Loucy (cell line): ENCODE results near the gene VWA8.
A peak's percentile ranks its signal among the peaks of the same experiment; 100 is the strongest.

Experiments used
- H2AFZ ChIP-seq: fragments of 200-600 bp; sonication (generic); 2 replicates; pipeline ENCODE4 v1.6.0; 2016; ENCODE audit warnings: antibody characterized with exemption, mild to moderate bottlenecking, low read length, moderate library complexity
- H3F3A ChIP-seq: fragments of 200-600 bp; 2 replicates; pipeline ENCODE4 v1.6.0; 2016; ENCODE audit warnings: antibody characterized with exemption, low read depth, mild to moderate bottlenecking
- H3K27me3 ChIP-seq: fragments of 200-600 bp; sonication (generic); 2 replicates; pipeline ENCODE4 v1.6.1; 2014; ENCODE audit warnings: low read length, mild to moderate bottlenecking; ENCODE audit not compliant: insufficient read depth, poor library complexity, severe bottlenecking
- H3K36me3 ChIP-seq: fragments of 200-600 bp; sonication (generic); 2 replicates; pipeline ENCODE4 v1.6.1; 2016; ENCODE audit warnings: low read length; ENCODE audit not compliant: insufficient read depth
- H3K4me1 ChIP-seq: fragments of 200-600 bp; sonication (generic); 2 replicates; pipeline ENCODE4 v1.5.1; 2014; ENCODE audit warnings: low read length, mild to moderate bottlenecking; ENCODE audit not compliant: insufficient read depth, poor library complexity, severe bottlenecking
- H3K4me2 ChIP-seq: fragments of 200-600 bp; sonication (generic); 2 replicates; pipeline ENCODE4 v1.6.0; 2014; ENCODE audit warnings: antibody characterized with exemption, low read length, low read depth, mild to moderate bottlenecking; ENCODE audit not compliant: poor library complexity, severe bottlenecking
- H3K4me3 ChIP-seq: fragments of 200-600 bp; sonication (generic); 2 replicates; pipeline ENCODE4 v1.5.1; 2014; ENCODE audit warnings: low read length, mild to moderate bottlenecking, mixed read lengths; ENCODE audit not compliant: poor library complexity, severe bottlenecking
- H3K79me2 ChIP-seq: fragments of 200-600 bp; sonication (generic); 2 replicates; pipeline ENCODE4 v1.6.1; 2014; ENCODE audit warnings: low read length; ENCODE audit not compliant: insufficient read depth
- H3K9ac ChIP-seq: fragments of 200-600 bp; sonication (generic); 2 replicates; pipeline ENCODE4 v1.6.0; 2014; ENCODE audit warnings: mild to moderate bottlenecking, low read depth, low read length, moderate library complexity; ENCODE audit not compliant: poor library complexity, severe bottlenecking
- H3K9me2 ChIP-seq: fragments of 200-600 bp; sonication (generic); replicated peaks from 2 replicates; pipeline ENCODE4 v1.6.1; 2016; ENCODE audit warnings: low read depth, low read length, mixed read lengths
- H3K9me3 ChIP-seq: fragments of 200-600 bp; sonication (generic); 2 replicates; pipeline ENCODE4 v1.6.1; 2014; ENCODE audit warnings: mild to moderate bottlenecking, antibody characterized with exemption, low read length, low read depth; ENCODE audit not compliant: insufficient read depth
- H4K20me1 ChIP-seq: fragments of 200-600 bp; sonication (generic); 2 replicates; pipeline ENCODE4 v1.6.0; 2014; ENCODE audit warnings: antibody characterized with exemption, low read length, mild to moderate bottlenecking; ENCODE audit not compliant: insufficient read depth, poor library complexity, severe bottlenecking
- EZH2phosphoT487 ChIP-seq: fragments of 200-600 bp; IDR thresholded peaks from 2 replicates; pipeline ENCODE4 v1.6.1; 2018; ENCODE audit warnings: antibody characterized with exemption, mild to moderate bottlenecking, moderate library complexity, borderline replicate concordance
- TF ChIP-seq, protein P1 (sequence below): fragments of 200-600 bp; sonication (generic); conservative IDR thresholded peaks from 2 replicates; pipeline ENCODE4 v1.5.1; 2014; ENCODE audit warnings: mild to moderate bottlenecking, antibody characterized with exemption, low read length

The VWA8 gene

DNA sequence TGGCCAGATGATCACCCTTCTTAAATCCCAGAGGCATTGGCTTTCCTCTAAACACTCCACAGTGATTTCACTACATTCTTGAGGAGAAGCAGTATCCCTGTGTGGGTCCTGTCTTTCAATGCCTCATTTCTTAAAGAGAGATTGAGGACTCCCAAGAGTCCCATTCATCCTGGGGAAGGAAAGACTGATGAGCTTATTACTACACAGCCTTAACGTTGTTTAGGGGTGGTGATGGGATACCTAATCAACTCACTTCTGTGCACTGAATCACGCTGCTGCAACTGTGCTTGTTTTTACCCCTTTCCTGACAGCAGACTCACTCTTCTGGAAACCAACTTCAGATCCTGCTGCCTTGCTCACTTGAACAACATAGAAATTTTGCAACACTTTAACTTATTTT, 300.5 kb downstream of the VWA8 start:
- Histone ChIP-seq H3F3A (no peaks in the 10 kb centered on the region), H3K9me2 (no peaks in the 10 kb centered on the region), H3K4me3 (no peak overlapping the region), H4K20me1 (no peaks in the 10 kb centered on the region), H3K36me3 (no peaks in the 10 kb centered on the region), H3K79me2 (no peaks in the 10 kb centered on the region), H2AFZ (no peak overlapping the region), H3K4me2 (no peak overlapping the region), H3K9me3 (no peaks in the 10 kb centered on the region), H3K27me3 (no peaks in the 10 kb centered on the region), H3K4me1 (no peaks in the 10 kb centered on the region), H3K9ac (no peak overlapping the region)
- no peak for TF ChIP-seq EZH2phosphoT487
- TF ChIP-seq, protein P1, sequence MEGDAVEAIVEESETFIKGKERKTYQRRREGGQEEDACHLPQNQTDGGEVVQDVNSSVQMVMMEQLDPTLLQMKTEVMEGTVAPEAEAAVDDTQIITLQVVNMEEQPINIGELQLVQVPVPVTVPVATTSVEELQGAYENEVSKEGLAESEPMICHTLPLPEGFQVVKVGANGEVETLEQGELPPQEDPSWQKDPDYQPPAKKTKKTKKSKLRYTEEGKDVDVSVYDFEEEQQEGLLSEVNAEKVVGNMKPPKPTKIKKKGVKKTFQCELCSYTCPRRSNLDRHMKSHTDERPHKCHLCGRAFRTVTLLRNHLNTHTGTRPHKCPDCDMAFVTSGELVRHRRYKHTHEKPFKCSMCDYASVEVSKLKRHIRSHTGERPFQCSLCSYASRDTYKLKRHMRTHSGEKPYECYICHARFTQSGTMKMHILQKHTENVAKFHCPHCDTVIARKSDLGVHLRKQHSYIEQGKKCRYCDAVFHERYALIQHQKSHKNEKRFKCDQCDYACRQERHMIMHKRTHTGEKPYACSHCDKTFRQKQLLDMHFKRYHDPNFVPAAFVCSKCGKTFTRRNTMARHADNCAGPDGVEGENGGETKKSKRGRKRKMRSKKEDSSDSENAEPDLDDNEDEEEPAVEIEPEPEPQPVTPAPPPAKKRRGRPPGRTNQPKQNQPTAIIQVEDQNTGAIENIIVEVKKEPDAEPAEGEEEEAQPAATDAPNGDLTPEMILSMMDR, result no peak

DNA sequence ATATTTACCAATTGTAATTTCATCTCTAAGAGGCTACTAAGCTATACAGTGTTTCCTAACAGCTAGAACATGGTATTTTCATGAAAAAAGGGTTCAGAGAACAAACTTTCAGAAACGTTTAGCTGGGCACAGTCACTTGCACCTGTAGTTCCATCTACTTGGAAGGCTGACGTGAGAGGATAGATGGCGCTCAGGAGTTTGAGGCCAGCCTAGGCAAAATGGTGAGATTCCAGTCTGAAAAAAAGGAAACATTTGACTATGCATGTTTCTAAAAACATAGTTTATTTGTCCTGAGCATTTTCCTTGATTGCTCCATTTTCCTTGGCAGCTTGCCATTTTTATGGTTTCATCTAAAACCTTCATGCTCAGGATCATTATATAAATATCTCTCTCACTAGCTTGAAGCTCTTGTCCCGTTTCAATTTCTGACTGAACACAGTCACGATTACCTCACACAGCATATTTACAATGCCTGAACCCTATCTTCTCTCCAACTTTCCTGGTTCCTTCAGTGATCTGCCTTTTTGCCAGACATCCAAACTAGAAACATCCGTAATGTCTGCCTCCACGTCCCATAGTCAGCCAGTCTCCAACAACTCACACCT, 302.8 kb downstream of the VWA8 start:
- Histone ChIP-seq H3K36me3 (no peaks in the 10 kb centered on the region), H3K4me3 (no peak overlapping the region), H3K9me3 (no peaks in the 10 kb centered on the region), H3K4me2 (no peak overlapping the region), H3K9me2 (no peaks in the 10 kb centered on the region), H3K9ac (no peak overlapping the region), H3K27me3 (no peaks in the 10 kb centered on the region), H3K79me2 (no peaks in the 10 kb centered on the region), H2AFZ (no peak overlapping the region), H4K20me1 (no peaks in the 10 kb centered on the region), H3K4me1 (no peaks in the 10 kb centered on the region), H3F3A (no peaks in the 10 kb centered on the region)
- no peak for TF ChIP-seq EZH2phosphoT487
- TF ChIP-seq, protein P1, result peak; percentile 42

DNA sequence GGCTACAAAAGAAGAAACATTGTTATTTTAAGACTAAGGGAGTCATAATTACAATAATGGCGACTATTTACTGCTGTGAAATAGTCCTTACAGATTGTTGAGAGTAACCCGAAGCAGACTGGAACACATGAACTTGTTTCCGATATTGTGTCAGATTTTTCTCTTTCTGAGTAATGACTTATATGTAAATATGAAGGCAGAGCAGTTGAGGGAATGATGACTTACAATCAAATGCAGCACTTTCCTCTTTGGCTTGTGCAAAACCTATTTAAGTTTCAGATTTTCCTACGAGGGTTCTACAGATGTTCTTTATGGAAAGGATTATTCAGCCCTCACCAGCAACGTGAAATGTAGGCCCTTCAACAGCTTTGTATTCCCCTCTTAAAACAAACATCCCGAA, 304.9 kb downstream of the VWA8 start:
- Histone ChIP-seq H3K79me2 (no peaks in the 10 kb centered on the region), H3K4me2 (no peak overlapping the region), H3K9ac (no peak overlapping the region), H3K9me2 (no peaks in the 10 kb centered on the region), H2AFZ (no peak overlapping the region), H3K4me1 (no peaks in the 10 kb centered on the region), H3K36me3 (no peaks in the 10 kb centered on the region), H4K20me1 (no peaks in the 10 kb centered on the region), H3F3A (no peaks in the 10 kb centered on the region), H3K9me3 (no peaks in the 10 kb centered on the region), H3K27me3 (no peaks in the 10 kb centered on the region), H3K4me3 (no peak overlapping the region)
- TF ChIP-seq, protein P1, result no peak
- TF ChIP-seq EZH2phosphoT487, result no peak
